Measurements from ENCODE around the gene PCDHGA3. TPM values are rescaled to one million over a fixed set of nuclear protein-coding genes. Genes with fewer than 3 reads are reported as not detected.

PCDHGA3 gene
- total and polyA plus RNA-seq, 12 donors = 0.27 to 6.2 (median 2.2) TPM

GRCh38 chr5:141382469-141383294 lies 39.1 kb downstream of the PCDHGA3 start, which contains the start of gene PCDHGA7:
PCDHGA7 (plus strand) TSS chr5:141382742; CDS start chr5:141382900, 158 bp downstream.
- Histone ChIP-seq H3K9me3 (replicated peaks in 1 of 3) (peaks cover 4 to 19% (median 10%) of the 10 kb centered on the region in 3 donors), H3K27ac (no peak within 1 kb of the TSS), H3K4me3 (peak within 1 kb of the TSS in 1 of 4 donors; percentile 27), H3K27me3 (no peaks in the 10 kb centered on the region), H3K36me3 (replicated peaks in 1 of 2) (no peaks in the 10 kb centered on the region), H3K4me1 (replicated peaks in 1 of 2) (no peaks in the 10 kb centered on the region)
- no peak for DNase-seq
- TF ChIP-seq CTCF (IDR thresholded peaks at IDR 0.05) = no peak
- no peak for TF ChIP-seq POLR2A (IDR thresholded peaks at IDR 0.05)
- WGBS, 4 donors = 10 to 21% (median 12%) methylated on average over 25 to 37 of the region's 37 CpGs
- intact Hi-C loops (cut with DNase I) = no loop called here

GRCh38 chr5:141383345-141383744 lies 39.7 kb downstream of the PCDHGA3 start:
- Histone ChIP-seq H3K9me3 (replicated peaks in 1 of 3) (peaks cover 4 to 19% (median 12%) of the 10 kb centered on the region in 3 donors), H3K4me3 (no peak overlapping the region), H3K27me3 (no peaks in the 10 kb centered on the region), H3K36me3 (replicated peaks in 1 of 2) (no peaks in the 10 kb centered on the region), H3K4me1 (replicated peaks in 1 of 2) (no peaks in the 10 kb centered on the region), H3K27ac (no peak overlapping the region)
- WGBS, 4 donors = 28 to 46% (median 35%) methylated on average over 17 to 21 of the region's 21 CpGs
- no peak for DNase-seq
- TF ChIP-seq POLR2A (IDR thresholded peaks at IDR 0.05) (no peak), CTCF (IDR thresholded peaks at IDR 0.05) (no peak)
- intact Hi-C loops (cut with DNase I) = no loop called here

- DNase-seq = peak in 1 of 7 donors; percentile 31
These were observed 41.0 kb downstream of the PCDHGA3 start for GRCh38 chr5:141384471-141385267.

More at GRCh38 chr5:141384471-141385267, 41.0 kb downstream of the PCDHGA3 start:
- Histone ChIP-seq H3K4me3 (no peak overlapping the region), H3K9me3 (replicated peaks in 1 of 3) (peaks cover 0 to 24% (median 11%) of the 10 kb centered on the region in 3 donors), H3K27ac (no peak overlapping the region), H3K27me3 (no peaks in the 10 kb centered on the region), H3K4me1 (replicated peaks in 1 of 2) (no peaks in the 10 kb centered on the region), H3K36me3 (replicated peaks in 1 of 2) (no peaks in the 10 kb centered on the region)
- 38 to 66% (median 42%) methylated on average over 9 to 43 of the region's 43 CpGs for WGBS, 4 donors
- intact Hi-C loops (cut with DNase I) = no loop called here
- TF ChIP-seq POLR2A (IDR thresholded peaks at IDR 0.05) (no peak), CTCF (IDR thresholded peaks at IDR 0.05) (no peak)
